Glutamatergic neuron (in vitro differentiated cells): ENCODE data around the gene MICB. TPM values are rescaled to one million over a fixed set of nuclear protein-coding genes. Genes with fewer than 3 reads are reported as not detected.
A peak's percentile ranks its signal among the peaks of the same experiment; 100 is the strongest.

Experiments
- DNase-seq: peaks from one replicate; pipeline ENCODE4 v3.0.0; 2022
- H3K27ac Mint-ChIP-seq: one replicate; pipeline ENCODE4 v1.8.0; 2020; ENCODE audit warnings: mild to moderate bottlenecking, mixed read lengths, inconsistent platforms; ENCODE audit not compliant: unreplicated experiment
- H3K27me3 Mint-ChIP-seq: one replicate; pipeline ENCODE4 v1.8.0; 2020; ENCODE audit warnings: mild to moderate bottlenecking, moderate library complexity, mixed read lengths, inconsistent platforms; ENCODE audit not compliant: unreplicated experiment
- H3K36me3 Mint-ChIP-seq: one replicate; pipeline ENCODE4 v1.8.0; 2020; ENCODE audit warnings: mild to moderate bottlenecking, mixed read lengths, inconsistent platforms; ENCODE audit not compliant: unreplicated experiment
- H3K4me1 Mint-ChIP-seq: one replicate; pipeline ENCODE4 v1.8.0; 2020; ENCODE audit warnings: mild to moderate bottlenecking, low read depth, mixed read lengths, inconsistent platforms; ENCODE audit not compliant: unreplicated experiment
- H3K4me3 Mint-ChIP-seq: one replicate; pipeline ENCODE4 v1.8.0; 2020; ENCODE audit warnings: mild to moderate bottlenecking, mixed read lengths, inconsistent platforms; ENCODE audit not compliant: unreplicated experiment
- H3K9me3 Mint-ChIP-seq: one replicate; pipeline ENCODE4 v1.8.0; 2020; ENCODE audit warnings: mild to moderate bottlenecking, moderate library complexity, mixed read lengths, inconsistent platforms; ENCODE audit not compliant: unreplicated experiment
- CTCF ChIP-seq: fragments of 200-600 bp; sonication (generic); IDR thresholded peaks from one replicate; pipeline ENCODE4 v1.5.0; 2021; ENCODE audit not compliant: partially characterized antibody, unreplicated experiment
- total RNA-seq: library from RNA; stranded (reverse); fragmentation: NEBNext Ultra II Directional; extraction: Animal tissue kit (Norgen Biotek cat#: 25700); gene quantifications from one replicate; pipeline ENCODE4 v1.2.1, GENCODE V29; 2021; ENCODE audit not compliant: unreplicated experiment

The MICB gene
- total RNA-seq, 1 donor from 2014 or later = 3.6 TPM

DNA sequence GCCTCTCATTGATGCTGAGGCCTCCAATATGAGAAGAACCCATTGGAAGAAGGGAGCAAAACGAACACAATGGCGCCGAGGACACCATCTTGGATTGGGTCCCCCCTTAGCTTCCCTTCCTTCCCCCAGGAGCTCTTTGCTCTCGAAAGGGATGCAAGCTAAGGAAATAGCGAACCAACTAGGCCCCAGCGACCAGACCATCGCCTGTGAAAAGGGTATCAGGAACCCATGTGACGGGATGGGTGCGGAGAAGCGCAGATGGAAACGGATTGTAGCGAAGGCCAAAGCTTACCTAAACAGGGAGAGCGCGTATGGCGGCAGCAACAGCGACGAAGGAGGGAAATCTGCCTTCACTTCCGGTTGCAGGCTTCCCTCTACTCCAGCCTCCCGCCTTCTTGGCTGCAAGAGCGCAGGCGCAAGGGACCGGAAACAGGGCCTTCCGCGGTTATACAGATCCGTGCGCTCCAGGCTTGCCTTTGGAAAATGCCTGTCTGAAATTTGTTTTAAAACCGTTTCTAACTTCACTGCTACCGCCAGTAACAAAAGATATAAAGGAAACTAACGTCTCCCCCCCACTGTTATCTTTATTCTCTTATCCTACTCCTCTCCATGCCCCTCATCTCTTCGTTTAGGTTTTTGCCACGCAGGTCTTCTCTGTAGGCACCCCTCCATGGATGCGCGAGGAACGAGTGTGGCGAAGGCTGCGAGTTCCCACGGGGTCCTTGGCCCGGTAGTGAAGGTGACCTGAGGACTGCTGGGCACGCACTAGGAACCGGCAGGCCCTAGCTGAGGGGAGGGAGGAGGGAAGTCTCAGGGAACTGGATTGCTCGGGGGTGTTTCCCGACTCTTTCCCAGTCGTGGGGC lies 43.9 kb downstream of the MICB start, which contains the start of gene DDX39B:
TSS of gene DDX39B (minus strand) at position 346 of the 864 bp plus-strand sequence. CDS start 1,471 bp downstream, outside the sequence.
- H3K36me3 Mint-ChIP-seq = peaks cover 20% of the 10 kb centered on the region
- peak; percentile 93 for DNase-seq
- H3K4me1 Mint-ChIP-seq = peaks cover 40% of the 10 kb centered on the region
- H3K27me3 Mint-ChIP-seq = peaks cover 19% of the 10 kb centered on the region
- TF ChIP-seq CTCF = no peak
- H3K9me3 Mint-ChIP-seq = peaks cover 29% of the 10 kb centered on the region
- peak within 1 kb of the TSS; percentile 100 for H3K27ac Mint-ChIP-seq
- H3K4me3 Mint-ChIP-seq = peak within 1 kb of the TSS; percentile 100

- no peak for DNase-seq
- Mint-ChIP-seq H3K27me3 (peaks cover 21% of the 10 kb centered on the region), H3K4me1 (peaks cover 35% of the 10 kb centered on the region), H3K36me3 (peaks cover 17% of the 10 kb centered on the region), H3K9me3 (peaks cover 34% of the 10 kb centered on the region), H3K4me3 (peak overlapping the region; percentile 100), H3K27ac (peak overlapping the region; percentile 100)
- no peak for TF ChIP-seq CTCF
Observed at GRCh38 chr6:31543639-31544038, 45.7 kb downstream of the MICB start.

- peak overlapping the region; percentile 93 for H3K4me3 Mint-ChIP-seq
Observed at GRCh38 chr6:31544676-31545075, 46.7 kb downstream of the MICB start.

DNA sequence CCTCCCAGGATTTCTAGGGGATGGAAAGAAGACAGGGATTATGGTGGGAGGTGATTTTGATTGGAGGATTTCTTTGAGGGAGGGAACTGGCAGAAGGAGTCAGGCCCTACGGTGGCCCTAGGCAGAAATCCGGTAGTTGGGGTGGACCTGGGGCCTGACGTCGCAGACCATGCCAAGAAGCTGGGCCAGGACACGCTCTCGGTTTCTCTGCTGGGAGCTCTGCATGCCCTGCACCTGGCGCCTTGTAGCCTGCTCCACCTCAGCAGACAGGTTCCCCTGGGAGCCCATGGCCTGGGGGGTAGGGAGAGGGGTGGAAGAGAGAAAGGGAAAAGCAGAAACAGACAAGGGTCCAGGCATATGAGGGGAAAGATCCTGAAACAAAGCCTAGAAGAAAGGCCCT lies 47.3 kb downstream of the MICB start:
- H3K27ac Mint-ChIP-seq = peak overlapping the region; percentile 95
- DNase-seq = peak; percentile 53
- peaks cover 3% of the 10 kb centered on the region for H3K36me3 Mint-ChIP-seq
- peaks cover 18% of the 10 kb centered on the region for H3K4me1 Mint-ChIP-seq
- TF ChIP-seq CTCF = no peak
- H3K27me3 Mint-ChIP-seq = peaks cover 18% of the 10 kb centered on the region
- H3K4me3 Mint-ChIP-seq = peak overlapping the region; percentile 93
- peaks cover 26% of the 10 kb centered on the region for H3K9me3 Mint-ChIP-seq

More at GRCh38 chr6:31544676-31545075, 46.7 kb downstream of the MICB start:
- DNase-seq = no peak
- Mint-ChIP-seq H3K4me1 (peaks cover 24% of the 10 kb centered on the region), H3K36me3 (peaks cover 8% of the 10 kb centered on the region), H3K27ac (peak overlapping the region; percentile 95), H3K27me3 (peaks cover 18% of the 10 kb centered on the region), H3K9me3 (peaks cover 31% of the 10 kb centered on the region)
- TF ChIP-seq CTCF = no peak

DNA sequence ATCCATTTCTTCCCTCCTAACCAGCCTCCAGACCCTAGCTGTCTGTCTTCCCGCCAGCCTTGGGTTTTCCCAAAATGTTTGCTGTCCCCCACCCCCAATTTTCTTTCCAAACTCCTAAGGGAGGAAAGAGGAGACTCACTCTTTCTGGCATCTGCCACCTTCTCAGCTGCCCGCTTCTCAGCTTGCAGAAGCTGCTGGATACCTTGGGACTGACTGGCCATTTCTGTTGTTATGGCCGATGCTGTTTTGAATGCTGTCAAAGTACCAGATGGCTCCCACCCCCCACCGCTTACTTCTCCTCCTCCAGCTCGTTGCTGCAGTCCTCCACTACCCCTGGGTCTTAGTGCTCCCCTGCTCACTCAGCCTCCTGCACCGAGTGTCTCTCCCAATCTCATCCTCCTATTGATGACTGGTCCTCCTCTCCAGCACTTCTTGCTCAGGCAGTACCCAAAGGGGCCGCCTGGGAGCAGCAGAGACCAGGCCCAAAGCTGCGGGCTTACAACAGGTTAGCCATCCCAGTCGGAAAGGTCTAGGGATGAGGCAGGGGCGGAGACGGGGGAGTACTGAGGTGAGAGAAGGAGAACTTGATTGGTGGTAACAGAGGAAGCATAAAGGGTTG lies 48.5 kb downstream of the MICB start, which contains the start of gene ATP6V1G2:
TSS of gene ATP6V1G2 (minus strand) at position 270 of the 619 bp plus-strand sequence. CDS start at position 221, 49 bp downstream.
- Mint-ChIP-seq H3K9me3 (peaks cover 22% of the 10 kb centered on the region), H3K27me3 (peaks cover 12% of the 10 kb centered on the region), H3K36me3 (no peaks in the 10 kb centered on the region), H3K4me3 (peak within 1 kb of the TSS; percentile 93), H3K27ac (peak within 1 kb of the TSS; percentile 95), H3K4me1 (peaks cover 15% of the 10 kb centered on the region)
- peak; percentile 96 for DNase-seq
- TF ChIP-seq CTCF = peak; percentile 90
